ENCODE results near the gene ZNF74.

Gene ZNF74

GRCh38 chr22:20430720-20431510 lies 37.0 kb downstream of the ZNF74 start:
- no peak for ATAC-seq
- no peak for TF ChIP-seq ZFP3 (CRISPR knock-in tag; IDR thresholded peaks at IDR 0.05)
- no peak for TF ChIP-seq ISL1 (CRISPR knock-in tag; IDR thresholded peaks at IDR 0.05)
- TF ChIP-seq ZC3H10 (CRISPR knock-in tag; IDR thresholded peaks at IDR 0.05): no peak
- TF ChIP-seq, protein P1, sequence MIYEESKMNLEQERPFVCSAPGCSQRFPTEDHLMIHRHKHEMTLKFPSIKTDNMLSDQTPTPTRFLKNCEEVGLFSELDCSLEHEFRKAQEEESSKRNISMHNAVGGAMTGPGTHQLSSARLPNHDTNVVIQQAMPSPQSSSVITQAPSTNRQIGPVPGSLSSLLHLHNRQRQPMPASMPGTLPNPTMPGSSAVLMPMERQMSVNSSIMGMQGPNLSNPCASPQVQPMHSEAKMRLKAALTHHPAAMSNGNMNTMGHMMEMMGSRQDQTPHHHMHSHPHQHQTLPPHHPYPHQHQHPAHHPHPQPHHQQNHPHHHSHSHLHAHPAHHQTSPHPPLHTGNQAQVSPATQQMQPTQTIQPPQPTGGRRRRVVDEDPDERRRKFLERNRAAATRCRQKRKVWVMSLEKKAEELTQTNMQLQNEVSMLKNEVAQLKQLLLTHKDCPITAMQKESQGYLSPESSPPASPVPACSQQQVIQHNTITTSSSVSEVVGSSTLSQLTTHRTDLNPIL (CRISPR knock-in tag; IDR thresholded peaks at IDR 0.05; ENCODE audit: low read depth): no peak
- TF ChIP-seq POU6F1 (CRISPR knock-in tag; IDR thresholded peaks at IDR 0.05; ENCODE audit: borderline replicate concordance, low read depth): no peak
- no peak for TF ChIP-seq SNAI2 (CRISPR knock-in tag; IDR thresholded peaks at IDR 0.05)
- TF ChIP-seq ZFP30 (CRISPR knock-in tag; IDR thresholded peaks at IDR 0.05): no peak
- TF ChIP-seq CSDC2 (CRISPR knock-in tag; IDR thresholded peaks at IDR 0.05): no peak
- TF ChIP-seq TOX (CRISPR knock-in tag; IDR thresholded peaks at IDR 0.05; ENCODE audit: borderline replicate concordance): no peak
- TF ChIP-seq ESRRG (CRISPR knock-in tag; IDR thresholded peaks at IDR 0.05): no peak
- no peak for TF ChIP-seq BACH2 (CRISPR knock-in tag; IDR thresholded peaks at IDR 0.05; ENCODE audit: borderline replicate concordance)
- TF ChIP-seq ZNF565 (CRISPR knock-in tag; conservative IDR thresholded peaks at IDR 0.05; ENCODE audit: low read depth): no peak
- TF ChIP-seq PATZ1 (CRISPR knock-in tag; IDR thresholded peaks at IDR 0.05; ENCODE audit: borderline replicate concordance): no peak

DNA sequence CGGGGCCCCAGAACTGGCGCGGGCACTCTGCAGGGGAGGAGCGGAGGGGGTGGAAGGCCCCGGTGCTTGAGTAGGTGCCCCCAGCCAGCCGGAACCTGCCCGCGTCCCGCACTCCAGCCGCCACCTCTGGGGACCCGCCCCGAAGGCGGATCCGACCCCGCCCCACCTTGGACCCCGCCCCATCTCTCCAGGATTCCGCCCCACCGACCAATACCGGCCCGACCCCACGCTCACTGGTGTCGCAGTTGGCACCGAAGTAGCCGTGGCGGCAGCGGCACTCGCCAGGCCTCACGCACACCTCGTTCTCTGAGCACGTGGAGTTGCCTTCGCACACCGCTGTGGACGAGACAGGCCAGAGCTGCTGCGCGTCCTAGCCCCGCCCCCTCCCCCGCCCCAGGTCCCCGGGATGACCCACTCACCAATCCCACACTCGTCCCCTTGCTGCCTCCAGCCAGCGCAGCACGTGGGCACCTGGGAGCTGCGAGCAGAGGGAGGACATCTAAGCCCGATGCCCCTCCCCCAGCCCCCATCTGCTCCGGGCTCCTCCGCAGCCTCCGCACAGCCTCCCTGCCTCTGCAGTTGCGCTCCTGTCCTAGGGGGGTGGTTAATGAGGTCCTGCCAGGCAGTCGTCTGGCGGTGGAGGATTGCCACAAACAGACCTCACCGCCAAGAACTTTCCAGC lies 37.7 kb downstream of the ZNF74 start:
- no peak for ATAC-seq
- TF ChIP-seq POU6F1 (CRISPR knock-in tag; IDR thresholded peaks at IDR 0.05; ENCODE audit: borderline replicate concordance, low read depth) (no peak), CSRNP3 (CRISPR knock-in tag; IDR thresholded peaks at IDR 0.05) (no peak), TCF4 (CRISPR knock-in tag; IDR thresholded peaks at IDR 0.05; ENCODE audit: borderline replicate concordance) (no peak), ESRRG (CRISPR knock-in tag; IDR thresholded peaks at IDR 0.05) (no peak), PPARA (CRISPR knock-in tag; IDR thresholded peaks at IDR 0.05; ENCODE audit: borderline replicate concordance) (no peak), ZC3H10 (CRISPR knock-in tag; IDR thresholded peaks at IDR 0.05) (no peak), ISL1 (CRISPR knock-in tag; IDR thresholded peaks at IDR 0.05) (no peak), SNAI2 (CRISPR knock-in tag; IDR thresholded peaks at IDR 0.05) (no peak), TSHZ2 (CRISPR knock-in tag; IDR thresholded peaks at IDR 0.05) (no peak), CSDC2 (CRISPR knock-in tag; IDR thresholded peaks at IDR 0.05) (no peak)
- TF ChIP-seq, protein P1 (CRISPR knock-in tag; IDR thresholded peaks at IDR 0.05; ENCODE audit: low read depth): no peak
